CD4-positive, alpha-beta T cell treated with Interleukin-6 at 100 ng/mL for 8 hours (primary cell): ENCODE results near the gene RUNX2.

Experiments used
- DNase-seq: peaks from one replicate; pipeline ENCODE4 v3.0.0-alpha.2; 2020; ENCODE audit warnings: mixed read lengths, low spot score

Gene RUNX2

GRCh38 chr6:45415788-45416518, 87.8 kb downstream of the RUNX2 start:
- DNase-seq: no peak

- DNase-seq: no peak
Measured at GRCh38 chr6:45416700-45417099, 88.6 kb downstream of the RUNX2 start.

GRCh38 chr6:45417436-45417835, 89.3 kb downstream of the RUNX2 start:
- DNase-seq: no peak

GRCh38 chr6:45419571-45420082, 91.5 kb downstream of the RUNX2 start:
- peak; percentile 61 for DNase-seq

GRCh38 chr6:45420083-45420908, 92.2 kb downstream of the RUNX2 start:
- peak; percentile 47 for DNase-seq

GRCh38 chr6:45420909-45421708, 93.0 kb downstream of the RUNX2 start:
- no peak for DNase-seq

- DNase-seq: peak; percentile 38
Measured at GRCh38 chr6:45421709-45422502, 93.8 kb downstream of the RUNX2 start.

- DNase-seq: peak; percentile 64
Measured at GRCh38 chr6:45422503-45423110, 94.5 kb downstream of the RUNX2 start.

- peak; percentile 10 for DNase-seq
Measured at GRCh38 chr6:45423111-45423823, 95.1 kb downstream of the RUNX2 start.

- no peak for DNase-seq
Measured at GRCh38 chr6:45423824-45424450, 95.8 kb downstream of the RUNX2 start.

GRCh38 chr6:45424451-45424861, 96.3 kb downstream of the RUNX2 start:
- DNase-seq: no peak

GRCh38 chr6:45426251-45426650, 98.1 kb downstream of the RUNX2 start:
- no peak for DNase-seq

- DNase-seq: no peak
Measured at GRCh38 chr6:45427726-45428125, 99.6 kb downstream of the RUNX2 start.

- no peak for DNase-seq
Measured at GRCh38 chr6:45428727-45429126, 100.6 kb downstream of the RUNX2 start.

GRCh38 chr6:45430590-45431202, 102.6 kb downstream of the RUNX2 start:
- no peak for DNase-seq

GRCh38 chr6:45431317-45432065, 103.4 kb downstream of the RUNX2 start:
- DNase-seq: no peak

- no peak for DNase-seq
Measured at GRCh38 chr6:45432977-45433376, 104.8 kb downstream of the RUNX2 start.

- no peak for DNase-seq
Measured at GRCh38 chr6:45433533-45434380, 105.6 kb downstream of the RUNX2 start.
